ENCODE measurements around the gene TAAR8.
"Not testable (repeated sequence)": the region's sequence is repeated elsewhere in the genome, so short reads cannot be mapped to it uniquely, and the experiment has no call there.

TAAR8 gene

GRCh38 chr6:132551214-132551613 is 1.3 kb upstream of the TAAR8 start:
- no peak for TF ChIP-seq CTCF (conservative IDR thresholded peaks at IDR 0.05)

GRCh38 chr6:132560087-132560486 is 7.6 kb downstream of the TAAR8 start:
- H3K27ac ChIP-seq, result not testable (repeated sequence)

More at GRCh38 chr6:132551214-132551613, 1.3 kb upstream of the TAAR8 start:
- H3K27ac ChIP-seq, result no peak overlapping the region

- no peak overlapping the region for H3K27ac ChIP-seq
- no peak for TF ChIP-seq CTCF (conservative IDR thresholded peaks at IDR 0.05)
Measured at GRCh38 chr6:132566404-132566803, 13.9 kb downstream of the TAAR8 start.

- H3K27ac ChIP-seq, result no peak overlapping the region
- TF ChIP-seq CTCF (conservative IDR thresholded peaks at IDR 0.05), result no peak
Measured at GRCh38 chr6:132567566-132567965, 15.1 kb downstream of the TAAR8 start.

- no peak for TF ChIP-seq CTCF (conservative IDR thresholded peaks at IDR 0.05)
- H3K27ac ChIP-seq, result no peak overlapping the region
Measured at GRCh38 chr6:132568611-132569010, 16.1 kb downstream of the TAAR8 start.

- no peak overlapping the region for H3K27ac ChIP-seq
- TF ChIP-seq CTCF (conservative IDR thresholded peaks at IDR 0.05), result no peak
Measured at GRCh38 chr6:132569170-132569569, 16.7 kb downstream of the TAAR8 start.

GRCh38 chr6:132570221-132570777 is 17.8 kb downstream of the TAAR8 start, which contains the start of gene TAAR6:
TSS of gene TAAR6 (plus strand) at chr6:132570322. CDS start at chr6:132570322, 0 bp downstream.
- TF ChIP-seq CTCF (conservative IDR thresholded peaks at IDR 0.05), result no peak
- H3K27ac ChIP-seq, result no peak within 1 kb of the TSS

- no peak overlapping the region for H3K27ac ChIP-seq
- no peak for TF ChIP-seq CTCF (conservative IDR thresholded peaks at IDR 0.05)
Measured at GRCh38 chr6:132571774-132572173, 19.3 kb downstream of the TAAR8 start.
